ENCODE data around the gene DBP.
A peak's percentile ranks its signal among the peaks of the same experiment; 100 is the strongest.

The DBP gene

GRCh38 chr19:48624791-48625723, 12.1 kb downstream of the DBP start:
- DNase-seq: no peak

DNA sequence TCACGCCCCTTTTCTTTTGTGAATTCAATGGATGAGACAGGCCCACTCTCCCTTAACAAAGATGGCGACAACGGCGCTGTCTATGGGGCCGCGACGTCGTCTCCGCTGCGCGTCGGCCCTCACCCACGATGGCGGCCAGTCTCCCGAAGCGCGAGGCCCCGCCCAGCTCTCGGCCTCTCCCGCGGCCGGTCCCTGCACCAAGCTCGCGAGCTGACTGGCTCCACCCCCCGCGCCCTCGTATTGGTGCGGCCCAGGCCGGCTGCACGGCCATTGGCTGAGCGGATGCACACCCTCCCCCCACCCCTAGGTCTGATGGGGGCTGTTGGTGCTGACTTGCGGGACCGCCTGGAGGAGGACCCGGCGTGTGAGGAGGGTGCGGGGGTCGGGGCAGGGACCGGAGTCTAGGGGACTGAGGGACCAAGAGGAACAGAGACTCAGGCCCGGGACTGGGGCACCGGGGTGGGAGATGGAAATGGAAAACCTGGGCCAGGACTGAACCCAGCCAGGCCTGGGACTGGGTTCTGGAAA, 13.0 kb downstream of the DBP start:
- peak; percentile 92 for DNase-seq

DNA sequence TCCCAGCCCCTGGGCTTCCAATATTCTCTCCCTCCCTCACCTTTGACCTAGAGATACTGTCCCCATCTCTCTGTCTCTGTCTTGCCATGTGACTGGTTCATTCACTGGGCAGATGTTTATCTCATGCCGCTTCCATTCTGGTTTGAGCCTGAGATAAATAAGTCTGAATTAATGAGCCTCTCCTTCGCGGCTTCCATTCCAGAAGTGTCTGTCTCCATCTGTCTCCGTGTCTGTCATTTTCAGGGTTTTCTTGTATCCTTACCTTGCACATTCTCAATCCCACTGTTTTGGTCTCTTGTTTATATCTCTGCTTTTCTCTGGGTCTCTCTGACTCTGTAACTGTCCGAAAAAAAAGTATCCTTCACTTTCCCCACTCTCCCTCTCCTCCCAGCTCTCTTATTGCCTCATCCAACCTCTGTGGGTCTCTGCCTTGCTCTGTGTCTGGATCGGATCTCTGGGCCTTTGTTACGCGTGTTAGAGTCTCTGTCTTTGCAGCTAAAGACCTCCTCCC, 13.6 kb downstream of the DBP start:
- no peak for DNase-seq

- no peak for DNase-seq
Measured at GRCh38 chr19:48619692-48620585, 17.2 kb downstream of the DBP start.

- peak; percentile 99 for DNase-seq
Measured at GRCh38 chr19:48618916-48619691, 18.1 kb downstream of the DBP start, which contains the start of the genes RPL18 and SPHK2. TSS of gene RPL18 (minus strand) at chr19:48619178. CDS start at chr19:48619143, 35 bp downstream. TSS of gene SPHK2 (plus strand) at chr19:48619506. CDS start at chr19:48620515, 1,009 bp downstream.

- no peak for DNase-seq
Measured at GRCh38 chr19:48618278-48618915, 18.8 kb downstream of the DBP start.

GRCh38 chr19:48617146-48617937, 19.8 kb downstream of the DBP start:
- DNase-seq: no peak

DNA sequence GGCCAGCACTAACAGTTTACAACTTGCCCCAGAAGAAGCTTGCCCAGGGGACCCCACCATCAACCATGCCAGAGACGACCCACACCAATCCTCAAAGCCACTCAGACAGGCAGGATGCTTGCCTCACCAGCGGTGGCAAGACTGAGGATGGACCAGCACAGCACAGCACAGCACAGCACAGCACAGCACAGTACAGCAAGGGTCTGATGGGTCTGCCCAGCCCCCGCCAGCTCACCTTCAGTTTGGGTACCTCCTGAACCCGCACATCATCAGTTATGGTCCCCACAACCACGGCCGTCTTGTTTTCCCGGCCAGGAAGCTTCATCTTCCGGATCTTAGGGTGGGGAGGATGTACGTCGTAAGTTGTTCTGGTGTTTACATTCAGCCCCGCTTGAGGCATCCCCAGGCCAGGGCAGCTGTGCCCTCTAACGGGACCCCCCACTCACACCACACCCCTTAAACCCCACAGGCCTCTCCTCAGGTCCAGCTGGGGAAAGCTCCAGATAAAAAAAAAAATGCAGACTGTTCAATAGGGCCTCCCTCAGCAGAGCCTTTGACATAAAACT, 20.6 kb downstream of the DBP start:
- DNase-seq: no peak

DNA sequence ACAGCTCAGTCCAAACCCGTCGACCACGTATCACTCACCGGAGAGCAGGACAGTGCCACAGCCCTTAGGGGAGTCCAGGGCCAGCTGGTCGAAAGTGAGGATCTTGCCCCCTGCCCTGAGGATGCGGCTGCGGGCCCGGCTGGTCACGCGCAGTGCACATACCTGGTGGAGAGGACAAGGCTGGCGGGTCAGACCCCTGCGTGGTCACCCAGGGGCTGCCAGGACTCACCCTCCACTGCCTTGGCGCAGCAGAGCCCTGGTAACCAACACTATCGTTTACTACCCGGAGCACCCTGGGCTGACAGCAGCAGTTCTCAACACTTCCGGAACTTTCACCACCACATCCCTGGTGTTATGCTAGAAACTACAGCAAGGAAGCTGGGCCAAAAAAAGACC, 21.1 kb downstream of the DBP start:
- DNase-seq: no peak

DNA sequence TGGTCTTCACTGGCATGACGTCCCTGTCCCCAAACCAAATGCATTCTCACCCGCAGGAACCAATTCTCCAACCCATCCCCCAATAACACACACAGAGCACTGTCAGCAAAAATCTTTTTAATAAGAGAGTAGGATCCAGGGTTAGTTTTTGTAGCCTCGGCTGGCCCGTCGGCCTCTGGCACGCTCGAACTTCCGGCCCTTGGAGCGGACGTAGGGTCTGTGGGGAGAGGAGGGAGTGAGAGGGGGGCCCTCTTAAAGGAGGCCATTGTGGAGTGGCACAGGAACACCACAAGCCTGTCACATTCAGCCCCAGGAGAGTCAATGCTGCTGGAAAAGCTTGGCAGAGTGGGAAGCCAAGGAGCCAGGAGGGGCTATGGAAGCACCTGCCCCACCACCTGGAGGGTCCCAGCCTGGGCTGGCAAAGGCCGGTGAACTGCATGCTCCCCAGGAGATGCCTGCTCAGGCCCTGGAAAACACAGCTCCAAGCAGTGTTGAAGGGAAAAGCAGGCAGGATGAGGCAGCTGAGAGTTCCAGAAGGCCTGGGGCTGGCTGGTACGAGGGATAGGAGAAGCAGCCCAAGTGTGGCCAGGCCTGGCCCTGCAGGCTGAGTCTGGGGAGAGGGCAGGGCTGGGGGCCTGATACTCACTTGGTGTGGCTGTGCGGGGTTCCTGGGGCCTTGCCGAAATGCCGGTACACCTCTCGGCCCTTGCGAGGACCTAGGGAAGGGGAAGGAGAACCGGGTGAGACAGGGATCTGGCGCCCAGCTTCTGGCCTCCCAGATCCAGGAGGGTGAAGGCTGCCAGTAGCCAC, 21.7 kb downstream of the DBP start:
- no peak for DNase-seq

DNA sequence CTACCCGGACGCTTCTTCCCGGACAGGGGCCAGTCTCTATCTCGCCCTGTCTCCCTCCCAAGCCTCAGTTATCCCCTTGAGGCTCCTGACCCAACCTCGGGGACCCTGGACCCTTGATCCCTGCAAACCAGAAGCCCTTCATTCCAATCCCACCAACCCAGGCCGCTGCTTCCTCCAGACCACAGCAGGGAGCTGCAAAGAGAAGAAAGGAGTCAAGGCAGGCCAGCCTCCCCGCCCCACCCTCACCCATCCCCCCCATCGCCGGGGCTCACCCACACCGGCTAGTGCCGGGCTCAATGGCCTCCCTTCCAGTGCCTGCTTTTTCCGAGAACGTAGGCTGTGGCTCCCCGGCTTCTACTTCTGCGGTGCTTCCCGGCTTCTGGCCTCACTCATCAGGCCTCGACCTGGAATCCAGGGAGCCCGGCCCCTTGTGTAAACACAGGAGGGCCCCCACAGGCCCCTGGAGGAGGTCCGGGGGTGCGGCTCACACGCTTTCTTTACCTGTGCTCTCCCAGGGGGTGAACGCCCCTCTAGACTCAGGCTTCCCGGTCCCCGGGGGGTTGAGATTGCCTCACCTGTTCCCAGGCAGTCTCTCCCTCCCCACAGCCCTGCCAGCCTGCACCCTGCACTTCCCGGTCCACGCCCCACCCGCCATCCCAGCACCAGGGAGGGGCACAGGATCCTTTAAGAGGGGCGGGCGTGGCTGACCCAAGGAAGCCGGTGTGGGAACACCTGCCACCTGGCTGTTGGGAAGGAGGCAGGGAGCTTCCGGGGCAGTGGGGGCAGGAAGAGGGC, 22.5 kb downstream of the DBP start, which contains the start of gene FAM83E:
TSS of gene FAM83E (minus strand) at position 641 of the 795 bp plus-strand sequence. CDS start 1,704 bp downstream, outside the sequence.
- no peak for DNase-seq

DNA sequence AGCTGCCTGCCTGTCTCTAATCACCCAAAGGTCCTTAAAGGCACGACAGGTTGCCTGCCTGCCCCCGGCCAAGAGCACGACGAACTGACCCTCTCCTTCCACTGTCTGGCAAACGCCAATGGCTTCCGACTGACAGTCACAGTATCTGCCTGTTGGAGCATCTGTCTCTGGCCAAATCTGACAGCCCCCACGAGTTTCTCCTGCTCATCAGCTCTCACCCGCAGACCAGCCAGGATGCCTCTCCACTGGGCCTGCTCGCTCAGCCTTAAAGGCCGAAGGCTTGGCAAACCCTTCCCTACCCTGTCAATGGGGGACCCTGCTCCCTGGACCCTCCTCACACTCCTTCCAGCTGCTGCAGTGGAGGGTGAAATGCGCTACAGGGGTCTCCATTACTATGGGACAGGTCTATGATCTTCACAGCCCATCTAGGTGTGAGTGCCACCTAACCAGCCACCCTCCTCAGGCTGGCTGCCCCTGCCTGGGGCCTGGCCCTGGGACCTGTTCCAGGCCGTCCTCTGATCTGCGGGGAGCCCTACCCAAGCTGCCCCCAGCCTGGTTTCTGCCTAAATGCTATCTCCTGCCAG, 23.2 kb downstream of the DBP start:
- no peak for DNase-seq

DNA sequence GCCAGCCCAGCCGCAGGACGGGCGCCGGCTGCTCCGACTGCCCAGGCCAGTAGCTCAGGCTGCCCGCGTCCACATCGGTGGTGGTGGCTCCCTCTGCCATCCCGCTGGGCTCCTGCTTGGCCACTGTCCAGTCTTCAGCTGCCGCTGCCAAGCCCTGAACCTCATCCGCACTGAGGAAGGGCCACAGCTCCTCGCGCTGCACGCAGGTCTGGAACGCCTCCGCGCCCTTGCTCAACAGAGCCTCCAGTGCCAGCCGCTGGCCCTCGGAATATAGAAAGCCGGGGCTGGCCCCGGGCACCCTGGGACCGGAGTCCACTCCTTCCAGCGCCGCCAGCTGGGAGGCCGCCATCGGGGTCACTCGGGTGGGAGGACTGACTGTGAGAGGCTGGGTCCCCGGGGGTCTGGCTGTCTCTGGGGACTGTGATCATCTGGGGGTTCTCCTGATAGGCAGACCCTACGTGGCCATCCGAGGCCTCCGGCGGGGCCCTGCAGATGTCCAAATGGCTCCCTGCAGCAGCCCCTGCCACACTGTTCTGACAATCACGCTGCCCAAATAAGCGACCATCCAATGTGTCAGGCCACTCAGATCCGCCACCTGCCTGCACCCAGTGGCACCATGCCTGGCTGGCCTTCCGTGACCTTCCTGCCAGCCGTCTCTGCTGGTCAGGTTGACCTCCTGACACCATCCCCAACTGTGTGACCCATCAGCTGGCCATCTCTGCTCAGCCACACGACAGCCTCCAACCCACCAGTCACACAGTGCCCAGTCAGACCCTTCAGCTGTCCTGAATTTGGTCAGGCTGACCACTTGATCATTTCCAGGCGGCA, 23.9 kb downstream of the DBP start:
- no peak for DNase-seq

DNA sequence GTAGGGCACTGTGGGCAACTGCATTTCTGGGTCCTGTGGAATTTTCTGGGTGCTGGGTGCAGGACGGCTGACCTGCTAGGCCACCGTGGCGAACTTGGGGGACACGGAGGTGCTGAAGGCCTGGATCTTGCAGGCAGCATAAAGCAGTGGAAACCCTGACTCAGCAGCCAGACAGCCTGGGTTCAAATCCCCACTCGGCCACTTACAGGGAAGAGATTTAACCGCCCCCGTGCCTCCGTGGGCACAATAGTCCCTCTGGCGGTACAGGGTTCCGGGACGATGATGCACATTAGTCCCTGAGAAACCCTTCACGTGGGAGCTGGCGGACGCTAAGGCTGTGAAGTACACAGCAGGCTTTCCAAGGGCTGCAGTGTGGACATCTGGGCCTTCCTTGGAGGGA, 25.3 kb downstream of the DBP start:
- no peak for DNase-seq

GRCh38 chr19:48609571-48610108, 27.5 kb downstream of the DBP start:
- no peak for DNase-seq

GRCh38 chr19:48608798-48609263, 28.3 kb downstream of the DBP start:
- peak; percentile 43 for DNase-seq

DNA sequence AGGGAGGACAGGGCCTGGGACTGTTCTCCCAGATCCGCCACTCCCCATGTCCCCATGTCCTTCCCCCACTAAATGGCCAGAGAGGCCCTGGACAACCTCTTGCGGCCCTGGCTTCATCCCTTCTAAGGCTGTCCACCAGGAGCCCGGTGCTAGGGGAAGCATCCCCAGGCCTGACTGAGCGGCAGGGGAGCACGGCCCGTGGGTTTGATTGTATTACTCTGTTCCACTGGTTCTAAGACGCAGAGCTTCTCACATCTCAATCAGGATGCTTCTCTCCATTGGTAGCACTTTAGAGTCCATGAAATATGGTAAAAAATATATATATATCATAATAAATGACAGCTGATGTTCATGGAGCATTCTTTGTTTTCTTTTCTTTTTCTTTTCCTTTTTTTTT, 29.8 kb downstream of the DBP start:
- no peak for DNase-seq
